ENCODE data around the gene OR2W3.

- TF ChIP-seq ZNF239 (tag by site-specific recombination; IDR thresholded peaks at IDR 0.05) (no peak), ZBTB8A (tag by site-specific recombination; IDR thresholded peaks at IDR 0.05) (no peak), ZNF558 (tag by site-specific recombination; IDR thresholded peaks at IDR 0.05) (no peak), ELK4 (IDR thresholded peaks at IDR 0.05; ENCODE audit: borderline replicate concordance, low read depth, low read length) (no peak), RBAK (tag by site-specific recombination; IDR thresholded peaks at IDR 0.05) (no peak), PBX3 (CRISPR knock-in tag; IDR thresholded peaks at IDR 0.05) (no peak), ZNF639 (tag by site-specific recombination; IDR thresholded peaks at IDR 0.05) (no peak), ZNF555 (tag by site-specific recombination; conservative IDR thresholded peaks at IDR 0.05) (no peak), ATF2 (tag by site-specific recombination; IDR thresholded peaks at IDR 0.05; ENCODE audit: low read depth) (no peak), HOXC10 (CRISPR knock-in tag; IDR thresholded peaks at IDR 0.05) (no peak), ZNF785 (tag by site-specific recombination; IDR thresholded peaks at IDR 0.05) (no peak), PRDM10 (tag by site-specific recombination; IDR thresholded peaks at IDR 0.05) (no peak), ZFP37 (tag by site-specific recombination; IDR thresholded peaks at IDR 0.05) (no peak), CTCF (tag by site-specific recombination; IDR thresholded peaks at IDR 0.05) (no peak)
Observed at GRCh38 chr1:247904122-247904521, 8.7 kb downstream of the OR2W3 start.

Measured in HEK293 (cell line).